Kidney epithelial cell (primary cell): ENCODE measurements around the gene TBXA2R. TPM values are rescaled to one million over a fixed set of nuclear protein-coding genes. Genes with fewer than 3 reads are reported as not detected.
"Not testable (repeated sequence)": the region's sequence is repeated elsewhere in the genome, so short reads cannot be mapped to it uniquely, and the experiment has no call there.

Experiments
- DNase-seq: peaks from one replicate; pipeline ENCODE4 v3.0.0-alpha.2; 2010; ENCODE audit warnings: low read depth
- H3K27me3 ChIP-seq: 2 replicates; pipeline ENCODE4 v1.6.0; 2011; ENCODE audit warnings: low read length; ENCODE audit not compliant: control insufficient read depth, insufficient read depth
- H3K36me3 ChIP-seq: 2 replicates; pipeline ENCODE4 v1.5.1; 2011; ENCODE audit warnings: low read length; ENCODE audit not compliant: control insufficient read depth, insufficient read depth
- H3K4me3 ChIP-seq: 2 replicates; pipeline ENCODE4 v1.5.1; 2011; ENCODE audit warnings: low read depth, mild to moderate bottlenecking, control low read depth, low read length
- CTCF ChIP-seq: IDR thresholded peaks from 2 replicates; pipeline ENCODE4 v1.5.1; 2011; ENCODE audit warnings: mild to moderate bottlenecking, moderate library complexity, low read length, control low read depth, inconsistent platforms; ENCODE audit not compliant: insufficient read depth, poor library complexity, severe bottlenecking
- total RNA-seq: library from RNA; depleted of rRNA; stranded (reverse); fragments of >200 nt; gene quantifications from 2 replicates; pipeline ENCODE4 v1.2.3, GENCODE V29; 2015

Gene TBXA2R
- total RNA-seq, 1 donor from 2014 or later: 0.04 TPM

GRCh38 chr19:3652422-3652821 lies 45.7 kb upstream of the TBXA2R start:
- no peak for TF ChIP-seq CTCF
- no peak for DNase-seq
- H3K27me3 ChIP-seq: peaks cover 10% of the 10 kb centered on the region
- H3K4me3 ChIP-seq: no peak overlapping the region
- H3K36me3 ChIP-seq: no peaks in the 10 kb centered on the region

GRCh38 chr19:3651684-3652083 lies 45.0 kb upstream of the TBXA2R start:
- no peaks in the 10 kb centered on the region for H3K36me3 ChIP-seq
- H3K4me3 ChIP-seq: no peak overlapping the region
- no peak for TF ChIP-seq CTCF
- peaks cover 10% of the 10 kb centered on the region for H3K27me3 ChIP-seq
- no peak for DNase-seq

GRCh38 chr19:3649888-3650287 lies 43.2 kb upstream of the TBXA2R start:
- H3K36me3 ChIP-seq: no peaks in the 10 kb centered on the region
- DNase-seq: no peak
- TF ChIP-seq CTCF: peak; percentile 4
- H3K4me3 ChIP-seq: no peak overlapping the region
- H3K27me3 ChIP-seq: peaks cover 10% of the 10 kb centered on the region

- no peaks in the 10 kb centered on the region for H3K36me3 ChIP-seq
- H3K4me3 ChIP-seq: no peak overlapping the region
- peaks cover 10% of the 10 kb centered on the region for H3K27me3 ChIP-seq
- no peak for DNase-seq
- TF ChIP-seq CTCF: no peak
These were observed 41.6 kb upstream of the TBXA2R start for GRCh38 chr19:3648037-3648905.

- H3K4me3 ChIP-seq, H3K27me3 ChIP-seq, DNase-seq, H3K36me3 ChIP-seq: not testable (repeated sequence)
These were observed 40.4 kb upstream of the TBXA2R start for GRCh38 chr19:3647102-3647501.

- DNase-seq: no peak
- no peak overlapping the region for H3K4me3 ChIP-seq
- no peak for TF ChIP-seq CTCF
- H3K36me3 ChIP-seq: peaks cover 1% of the 10 kb centered on the region
- peaks cover 10% of the 10 kb centered on the region for H3K27me3 ChIP-seq
These were observed 39.8 kb upstream of the TBXA2R start for GRCh38 chr19:3646336-3647092.
